ENCODE measurements around the gene LTF. TPM values are rescaled to one million over a fixed set of nuclear protein-coding genes. Genes with fewer than 3 reads are reported as not detected.

The LTF gene
- total and polyA plus RNA-seq, 4 experiments from 2014 or later = not detected

DNA sequence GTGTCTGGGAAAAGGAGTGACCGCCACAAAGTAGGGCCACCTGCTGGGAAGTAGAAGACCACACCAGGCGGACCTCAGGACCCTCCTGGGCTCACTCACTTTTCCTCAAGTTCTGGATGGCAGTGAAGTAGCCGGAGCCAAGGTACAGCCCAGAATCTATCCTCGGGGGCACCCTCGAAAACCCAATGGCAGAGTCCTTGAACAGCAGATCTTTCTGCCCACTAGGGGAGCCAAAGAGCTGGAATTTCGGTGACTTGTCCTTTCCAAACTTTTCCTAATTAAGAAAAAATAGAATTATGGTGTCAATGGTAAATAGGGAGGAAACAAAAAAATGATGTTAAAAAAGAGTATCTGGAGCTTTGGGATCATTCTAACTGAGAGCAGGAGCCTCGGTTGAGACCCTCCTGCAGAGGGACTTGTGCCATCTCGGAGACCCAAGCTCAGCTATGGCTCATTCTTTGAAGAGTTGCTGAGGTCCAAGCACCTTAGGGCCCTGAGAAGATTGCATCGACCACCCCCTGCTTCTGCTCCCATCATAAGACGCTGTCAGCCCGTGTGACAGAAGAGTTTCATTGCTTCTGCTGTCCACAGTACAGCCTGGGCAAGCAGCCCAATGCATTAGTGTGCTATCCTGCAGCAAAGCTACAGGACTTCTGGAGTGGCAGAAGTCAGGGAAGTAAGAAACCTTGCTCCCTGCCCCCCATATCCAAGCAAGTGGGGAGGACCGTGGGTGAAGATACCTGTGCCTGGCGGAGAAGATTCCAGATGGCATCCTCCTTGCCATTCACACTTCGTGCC lies 14.8 kb downstream of the LTF start:
- Histone ChIP-seq H3K27me3 (ENCODE audit: insufficient read depth, low read length) (no peaks in the 10 kb centered on the region), H3K27ac (ENCODE audit: low read depth, low read length) (no peak overlapping the region), H3K4me3 (ENCODE audit: low read length in 2 of 2) (no peak overlapping the region), H3K9me3 (ENCODE audit: control insufficient read depth in 1 of 2, low read length in 2 of 2) (no peaks in the 10 kb centered on the region), H3K4me1 (ENCODE audit: insufficient read depth, low read length) (no peaks in the 10 kb centered on the region), H3K36me3 (ENCODE audit: insufficient read depth, low read length) (no peaks in the 10 kb centered on the region)
- H3K27ac Mint-ChIP-seq = no peak overlapping the region
- peaks cover 0 to 2% of the 10 kb centered on the region in 2 donors for H3K27me3 Mint-ChIP-seq
- no peak overlapping the region for H3K4me3 Mint-ChIP-seq
- peaks cover 0 to 6% (median 2%) of the 10 kb centered on the region in 4 donors for H3K4me1 Mint-ChIP-seq
- intact Hi-C loops (cut with micrococcal nuclease) = no loop called here
- ChIA-PET CTCF (ENCODE audit: partially characterized antibody) (interaction anchor here (0.7 to 2.7 kb wide), 4 partner anchors 10 to 852 kb away, joined by 3 to 6 read pairs (median 3); no protein-coding TSS in a partner anchor), POLR2A (ENCODE audit: partially characterized antibody) (no interaction called here)
- no peaks in the 10 kb centered on the region for H3K9me3 Mint-ChIP-seq
- H3K36me3 Mint-ChIP-seq = no peaks in the 10 kb centered on the region
- DNase-seq = no peak

DNA sequence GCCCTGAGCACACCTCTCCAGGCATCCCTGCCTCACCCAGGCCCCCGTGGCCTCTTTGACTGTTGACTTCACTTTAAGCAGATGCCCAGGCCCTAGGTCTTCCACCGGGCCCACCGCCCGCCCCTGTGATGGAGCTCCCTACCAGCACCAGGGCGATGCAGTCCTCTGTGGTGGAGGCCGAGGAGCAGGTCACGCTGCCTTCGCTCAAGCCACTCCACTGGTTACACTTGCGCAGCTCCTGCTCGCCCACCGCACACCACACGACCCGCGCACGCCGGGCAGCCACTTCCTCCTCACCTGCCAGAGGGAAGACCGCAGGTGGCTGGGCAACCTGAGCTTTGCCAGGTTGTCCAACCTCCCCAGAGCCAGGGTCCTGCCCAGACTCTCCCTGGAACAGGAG lies 16.0 kb downstream of the LTF start:
- ChIA-PET CTCF (ENCODE audit: partially characterized antibody) (no interaction called here), POLR2A (ENCODE audit: partially characterized antibody) (no interaction called here)
- Histone ChIP-seq H3K36me3 (ENCODE audit: insufficient read depth, low read length) (no peaks in the 10 kb centered on the region), H3K27ac (ENCODE audit: low read depth, low read length) (no peak overlapping the region), H3K9me3 (ENCODE audit: control insufficient read depth in 1 of 2, low read length in 2 of 2) (no peaks in the 10 kb centered on the region), H3K4me1 (ENCODE audit: insufficient read depth, low read length) (no peaks in the 10 kb centered on the region), H3K27me3 (ENCODE audit: insufficient read depth, low read length) (no peaks in the 10 kb centered on the region), H3K4me3 (ENCODE audit: low read length in 2 of 2) (no peak overlapping the region)
- no peaks in the 10 kb centered on the region for H3K36me3 Mint-ChIP-seq
- H3K4me1 Mint-ChIP-seq = peaks cover 0 to 3% (median under 1%) of the 10 kb centered on the region in 4 donors
- no peak for DNase-seq
- no peak overlapping the region for H3K27ac Mint-ChIP-seq
- no peak overlapping the region for H3K4me3 Mint-ChIP-seq
- intact Hi-C loops (cut with micrococcal nuclease) = no loop called here
- peaks cover 0 to 2% of the 10 kb centered on the region in 2 donors for H3K27me3 Mint-ChIP-seq
- no peaks in the 10 kb centered on the region for H3K9me3 Mint-ChIP-seq

DNA sequence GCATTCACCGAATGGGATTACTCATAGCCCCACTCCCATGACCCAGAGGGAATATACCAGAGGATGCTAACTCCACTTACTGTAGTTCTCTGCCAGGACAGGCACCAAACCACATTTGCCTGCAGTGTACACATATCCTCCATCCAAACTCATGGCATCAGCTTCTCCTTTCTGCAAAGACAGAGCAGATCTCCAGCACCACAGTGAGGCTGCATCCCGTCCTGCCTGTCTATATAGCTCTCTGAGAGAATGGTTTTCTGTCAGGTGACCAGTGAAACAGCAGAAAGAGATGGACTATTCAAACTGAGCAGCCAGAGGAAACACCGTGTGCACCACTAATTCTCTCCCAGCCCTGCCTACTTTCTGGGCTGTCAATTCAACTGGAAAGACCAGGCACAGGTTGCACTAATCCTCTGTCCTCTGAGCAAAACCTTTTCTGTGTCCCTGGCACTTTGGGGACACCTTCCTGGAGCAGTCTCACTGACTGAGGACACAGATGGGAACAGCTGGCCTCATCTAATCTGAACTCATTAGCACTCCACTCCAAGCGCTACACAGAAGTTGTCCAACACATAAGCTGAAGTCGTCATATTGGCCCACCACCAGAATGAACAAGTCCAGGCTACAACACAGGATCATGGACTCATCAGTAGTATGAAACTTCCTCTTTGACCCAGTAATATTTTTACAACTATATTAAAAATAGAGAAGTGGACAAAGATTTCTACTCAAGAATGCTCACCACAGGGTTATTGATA lies 17.3 kb downstream of the LTF start:
- ChIA-PET CTCF (ENCODE audit: partially characterized antibody) (no interaction called here), POLR2A (ENCODE audit: partially characterized antibody) (no interaction called here)
- H3K4me1 Mint-ChIP-seq = no peaks in the 10 kb centered on the region
- no peak for DNase-seq
- no peak overlapping the region for H3K4me3 Mint-ChIP-seq
- Histone ChIP-seq H3K9me3 (ENCODE audit: control insufficient read depth in 1 of 2, low read length in 2 of 2) (no peaks in the 10 kb centered on the region), H3K27me3 (ENCODE audit: insufficient read depth, low read length) (no peaks in the 10 kb centered on the region), H3K4me1 (ENCODE audit: insufficient read depth, low read length) (no peaks in the 10 kb centered on the region), H3K27ac (ENCODE audit: low read depth, low read length) (no peak overlapping the region), H3K36me3 (ENCODE audit: insufficient read depth, low read length) (no peaks in the 10 kb centered on the region), H3K4me3 (ENCODE audit: low read length in 2 of 2) (no peak overlapping the region)
- H3K9me3 Mint-ChIP-seq = no peaks in the 10 kb centered on the region
- no peak overlapping the region for H3K27ac Mint-ChIP-seq
- H3K36me3 Mint-ChIP-seq = no peaks in the 10 kb centered on the region
- peaks cover 0 to 2% of the 10 kb centered on the region in 2 donors for H3K27me3 Mint-ChIP-seq
- intact Hi-C loops (cut with micrococcal nuclease) = no loop called here

DNA sequence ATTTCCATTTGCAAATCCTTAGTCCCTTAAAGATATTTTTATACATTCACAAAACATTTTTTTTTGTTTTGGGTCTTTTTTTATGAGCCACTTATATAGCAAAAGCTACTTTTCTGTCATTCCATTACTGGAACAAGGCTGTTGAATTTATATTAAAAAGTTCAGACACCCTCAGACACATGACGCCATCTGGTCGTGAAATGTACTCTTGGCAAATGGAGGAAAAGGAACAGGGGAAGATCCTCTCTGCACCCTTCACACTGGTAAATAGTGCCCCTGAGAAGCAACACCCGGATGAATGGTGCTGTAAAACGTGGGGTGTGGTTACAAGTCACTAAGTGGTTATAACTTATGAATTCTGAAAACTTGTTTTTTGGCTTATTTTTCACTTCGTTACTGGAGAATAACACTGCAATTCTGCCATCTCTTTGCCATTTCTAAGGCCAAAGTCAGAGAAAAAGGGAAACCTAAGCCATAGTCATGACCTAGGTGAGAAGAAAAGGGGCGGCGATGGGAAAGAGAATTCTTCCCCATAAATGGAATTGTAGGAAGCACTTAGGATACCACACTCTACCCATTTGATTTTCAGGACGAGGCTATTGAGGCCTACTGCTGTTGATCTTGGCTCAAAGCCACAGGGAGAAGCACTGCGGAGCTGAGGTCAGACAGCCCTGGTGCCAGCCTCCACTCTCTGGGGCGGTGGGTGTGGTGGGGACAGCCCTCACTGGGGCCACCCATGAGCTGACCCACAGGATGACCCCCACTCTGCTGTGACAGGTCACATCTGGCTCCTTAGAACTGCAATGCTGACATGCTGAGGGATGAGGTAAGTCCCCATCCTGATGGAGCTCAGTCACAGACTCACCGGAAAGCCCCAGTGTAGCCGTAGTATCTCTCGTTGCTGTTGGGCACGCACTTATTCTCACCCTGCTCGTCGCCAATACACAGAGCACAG lies 21.9 kb downstream of the LTF start:
- no peaks in the 10 kb centered on the region for H3K27me3 ChIP-seq (ENCODE audit: insufficient read depth, low read length)
- no peaks in the 10 kb centered on the region for H3K9me3 Mint-ChIP-seq
- H3K9me3 ChIP-seq (ENCODE audit: control insufficient read depth in 1 of 2, low read length in 2 of 2) = no peaks in the 10 kb centered on the region
- intact Hi-C loops (cut with micrococcal nuclease) = no loop called here
- no peaks in the 10 kb centered on the region for H3K36me3 ChIP-seq (ENCODE audit: insufficient read depth, low read length)
- H3K27me3 Mint-ChIP-seq = peaks cover 0 to 2% of the 10 kb centered on the region in 2 donors
- H3K4me3 Mint-ChIP-seq = no peak overlapping the region
- DNase-seq = peak in 1 of 5 donors; percentile 28
- H3K4me3 ChIP-seq (ENCODE audit: low read length in 2 of 2) = no peak overlapping the region
- H3K27ac Mint-ChIP-seq = no peak overlapping the region
- ChIA-PET CTCF (ENCODE audit: partially characterized antibody) (interaction anchor here (0.7 to 2.1 kb wide), 12 partner anchors 10 to 175 kb away, joined by 3 to 6 read pairs (median 4); no protein-coding TSS in a partner anchor), POLR2A (ENCODE audit: partially characterized antibody) (no interaction called here)
- H3K4me1 Mint-ChIP-seq = peaks cover 16 to 20% (median 18%) of the 10 kb centered on the region in 4 donors
- peaks cover 14% of the 10 kb centered on the region for H3K4me1 ChIP-seq (ENCODE audit: insufficient read depth, low read length)
- peaks cover 0 to 1% of the 10 kb centered on the region in 2 donors for H3K36me3 Mint-ChIP-seq
- H3K27ac ChIP-seq (ENCODE audit: low read depth, low read length) = no peak overlapping the region

DNA sequence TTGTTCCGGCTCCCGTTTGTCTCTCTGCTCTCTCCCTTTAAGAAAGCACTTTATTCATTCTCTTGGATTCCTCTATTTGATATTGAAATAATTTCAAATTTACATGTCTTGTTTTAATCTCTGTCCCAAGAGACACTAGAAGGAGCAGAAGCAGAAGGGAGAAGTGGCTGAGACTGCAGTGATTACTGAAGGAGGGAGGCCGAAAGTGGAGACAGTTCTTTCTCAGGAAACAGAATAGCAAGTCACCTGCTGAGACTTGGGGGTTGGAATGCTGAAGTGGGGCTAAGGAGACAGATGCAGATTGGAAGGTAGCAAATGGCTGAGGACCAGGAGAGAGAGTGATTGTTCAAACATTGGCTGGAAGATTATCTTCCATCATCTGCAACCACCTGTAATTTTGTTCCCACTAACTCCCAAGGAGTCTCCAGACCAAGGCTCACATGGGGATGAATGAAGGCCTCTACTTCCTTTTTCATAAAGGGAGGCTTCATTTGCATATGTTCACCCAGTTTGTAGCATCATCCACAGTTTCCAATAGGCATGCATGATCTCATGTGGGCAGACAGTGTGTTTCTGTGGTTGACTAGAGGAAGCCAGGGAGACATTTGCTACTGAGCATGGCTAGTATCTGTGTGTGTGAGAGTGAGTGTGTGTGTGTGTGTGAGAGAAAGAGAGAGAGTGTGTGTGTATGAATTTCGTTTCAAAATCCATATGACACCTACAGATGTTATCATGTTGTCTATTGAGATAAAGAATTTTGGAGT lies 24.0 kb downstream of the LTF start:
- Mint-ChIP-seq H3K4me1 (peaks cover 16 to 20% (median 18%) of the 10 kb centered on the region in 4 donors), H3K9me3 (no peaks in the 10 kb centered on the region), H3K27ac (peak overlapping the region in 6 of 7 donors; percentile 14 to 87 (median 50)), H3K27me3 (peaks cover 0 to 2% of the 10 kb centered on the region in 2 donors), H3K36me3 (peaks cover 0 to 1% of the 10 kb centered on the region in 2 donors), H3K4me3 (peak overlapping the region in 4 of 8 donors; percentile 7 to 59 (median 20))
- ChIA-PET POLR2A (ENCODE audit: partially characterized antibody) (no interaction called here), CTCF (ENCODE audit: partially characterized antibody) (interaction anchor here (1.1 kb wide), 1 partner anchor 9 kb away, joined by 3 read pairs; no protein-coding TSS in a partner anchor)
- Histone ChIP-seq H3K36me3 (ENCODE audit: insufficient read depth, low read length) (no peaks in the 10 kb centered on the region), H3K27ac (ENCODE audit: low read depth, low read length) (no peak overlapping the region), H3K27me3 (ENCODE audit: insufficient read depth, low read length) (no peaks in the 10 kb centered on the region), H3K4me1 (ENCODE audit: insufficient read depth, low read length) (peaks cover 14% of the 10 kb centered on the region), H3K9me3 (ENCODE audit: control insufficient read depth in 1 of 2, low read length in 2 of 2) (no peaks in the 10 kb centered on the region), H3K4me3 (ENCODE audit: low read length in 2 of 2) (no peak overlapping the region)
- intact Hi-C loops (cut with micrococcal nuclease) = no loop called here
- peak; percentile 31 to 76 (median 42) for DNase-seq

DNA sequence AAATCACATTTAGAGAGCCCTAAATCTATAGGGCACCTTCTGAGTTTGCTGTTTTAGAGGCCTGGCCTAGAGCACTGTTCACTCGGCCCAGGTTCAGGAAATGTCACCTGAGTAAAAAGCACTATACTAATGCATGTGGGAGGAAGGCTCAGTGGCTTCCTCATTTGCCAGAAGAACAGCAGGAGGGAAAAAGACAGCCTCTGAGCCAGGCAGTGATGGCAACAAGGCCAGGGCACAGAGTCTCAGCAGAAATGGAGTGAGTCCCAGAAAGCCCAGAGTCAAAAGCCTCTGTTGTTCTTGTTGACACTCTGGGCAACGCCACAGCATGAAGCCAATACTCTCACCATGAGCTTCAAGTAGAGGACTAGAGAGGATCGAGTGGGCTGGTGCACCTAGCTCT lies 25.9 kb downstream of the LTF start:
- no peak overlapping the region for H3K4me3 ChIP-seq (ENCODE audit: low read length in 2 of 2)
- H3K4me3 Mint-ChIP-seq = no peak overlapping the region
- no peak overlapping the region for H3K27ac ChIP-seq (ENCODE audit: low read depth, low read length)
- intact Hi-C loops (cut with micrococcal nuclease) = no loop called here
- DNase-seq = no peak
- peaks cover 0 to 2% of the 10 kb centered on the region in 2 donors for H3K27me3 Mint-ChIP-seq
- H3K9me3 Mint-ChIP-seq = peaks cover 0 to 2% (median 0%) of the 10 kb centered on the region in 8 donors
- CTCF ChIA-PET (ENCODE audit: partially characterized antibody) = interaction anchor here (0.7 kb wide), 1 partner anchor 13 kb away, joined by 3 read pairs; no protein-coding TSS in a partner anchor
- peaks cover 16 to 20% (median 18%) of the 10 kb centered on the region in 4 donors for H3K4me1 Mint-ChIP-seq
- H3K27ac Mint-ChIP-seq = no peak overlapping the region
- peaks cover 14% of the 10 kb centered on the region for H3K4me1 ChIP-seq (ENCODE audit: insufficient read depth, low read length)
- POLR2A ChIA-PET (ENCODE audit: partially characterized antibody) = no interaction called here
- no peaks in the 10 kb centered on the region for H3K9me3 ChIP-seq (ENCODE audit: control insufficient read depth in 1 of 2, low read length in 2 of 2)
- no peaks in the 10 kb centered on the region for H3K36me3 ChIP-seq (ENCODE audit: insufficient read depth, low read length)
- H3K27me3 ChIP-seq (ENCODE audit: insufficient read depth, low read length) = no peaks in the 10 kb centered on the region
- peaks cover 0 to 1% of the 10 kb centered on the region in 2 donors for H3K36me3 Mint-ChIP-seq

Measured in CD4-positive, alpha-beta memory T cell (primary cell).